ENCODE data around the gene KLHL3. TPM values are rescaled to one million over a fixed set of nuclear protein-coding genes. Genes with fewer than 3 reads are reported as not detected.

The KLHL3 gene
- total RNA-seq, 1 donor from 2014 or later, result 35.1 TPM

GRCh38 chr5:137621861-137622823 is 113.7 kb downstream of the KLHL3 start:
- intact Hi-C loops (cut with DNase I), result loop anchor here (2.0 kb wide), 1 partner anchor 115 kb away; the partner anchor contains the start of gene KLHL3
- DNase-seq (ENCODE audit: low spot score), result peak; percentile 90

DNA sequence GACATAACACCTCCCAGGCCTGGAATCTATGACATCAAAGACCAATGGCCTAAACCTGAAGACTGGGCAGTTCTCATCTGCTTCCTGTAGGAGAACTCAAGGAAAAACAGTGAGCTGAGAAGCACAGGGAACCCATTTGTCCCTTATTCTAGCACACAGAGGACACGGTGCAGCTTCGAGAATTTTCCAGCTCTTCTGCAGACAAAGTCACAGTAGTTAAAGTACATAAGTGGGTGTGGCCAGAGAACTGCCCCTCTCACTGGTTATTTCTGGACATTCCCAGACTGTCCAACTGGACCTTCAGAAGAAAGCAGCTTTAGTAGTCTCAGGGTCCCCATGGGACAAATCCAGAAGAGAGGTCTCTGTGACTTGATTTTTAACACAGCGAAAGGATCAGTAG is 114.6 kb downstream of the KLHL3 start:
- intact Hi-C loops (cut with DNase I), result no loop called here
- no peak for DNase-seq (ENCODE audit: low spot score)

- intact Hi-C loops (cut with DNase I), result loop anchor here (5.0 kb wide), 1 partner anchor 52 kb away; no protein-coding TSS in a partner anchor
- peak; percentile 87 for DNase-seq (ENCODE audit: low spot score)
Measured at GRCh38 chr5:137619191-137619870, 116.6 kb downstream of the KLHL3 start.

- intact Hi-C loops (cut with DNase I), result loop anchor here (5.0 kb wide), 1 partner anchor 51 kb away; no protein-coding TSS in a partner anchor
- DNase-seq (ENCODE audit: low spot score), result no peak
Measured at GRCh38 chr5:137618476-137618875, 117.4 kb downstream of the KLHL3 start.

- intact Hi-C loops (cut with DNase I), result loop anchor here (5.0 kb wide), 1 partner anchor 50 kb away; no protein-coding TSS in a partner anchor
- no peak for DNase-seq (ENCODE audit: low spot score)
Measured at GRCh38 chr5:137617528-137618205, 118.2 kb downstream of the KLHL3 start.

DNA sequence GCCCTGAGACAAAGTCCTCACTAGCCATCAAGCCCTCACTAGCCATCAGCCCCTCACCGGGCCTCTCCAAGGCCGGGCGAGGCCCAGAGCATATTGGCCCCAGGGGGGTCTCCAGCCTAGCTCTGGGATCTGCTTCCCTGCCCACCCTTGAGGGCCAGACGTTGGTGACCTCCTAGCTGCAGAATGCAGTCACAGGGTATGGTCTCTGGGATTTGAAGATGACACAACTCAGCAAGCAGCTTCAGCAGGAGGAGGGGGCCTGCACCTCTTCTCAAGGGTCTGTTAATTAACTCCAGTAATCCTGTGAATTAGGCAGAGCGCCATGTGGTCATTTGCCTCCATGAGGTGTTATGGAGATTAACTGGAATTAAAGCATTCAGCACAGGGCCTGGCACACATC is 119.8 kb downstream of the KLHL3 start:
- no peak for DNase-seq (ENCODE audit: low spot score)
- intact Hi-C loops (cut with DNase I), result loop anchor here (5.0 kb wide), 1 partner anchor 49 kb away; no protein-coding TSS in a partner anchor

GRCh38 chr5:137615171-137615775 is 120.6 kb downstream of the KLHL3 start:
- intact Hi-C loops (cut with DNase I), result loop anchor here (5.0 kb wide), 1 partner anchor 48 kb away; no protein-coding TSS in a partner anchor
- DNase-seq (ENCODE audit: low spot score), result no peak

DNA sequence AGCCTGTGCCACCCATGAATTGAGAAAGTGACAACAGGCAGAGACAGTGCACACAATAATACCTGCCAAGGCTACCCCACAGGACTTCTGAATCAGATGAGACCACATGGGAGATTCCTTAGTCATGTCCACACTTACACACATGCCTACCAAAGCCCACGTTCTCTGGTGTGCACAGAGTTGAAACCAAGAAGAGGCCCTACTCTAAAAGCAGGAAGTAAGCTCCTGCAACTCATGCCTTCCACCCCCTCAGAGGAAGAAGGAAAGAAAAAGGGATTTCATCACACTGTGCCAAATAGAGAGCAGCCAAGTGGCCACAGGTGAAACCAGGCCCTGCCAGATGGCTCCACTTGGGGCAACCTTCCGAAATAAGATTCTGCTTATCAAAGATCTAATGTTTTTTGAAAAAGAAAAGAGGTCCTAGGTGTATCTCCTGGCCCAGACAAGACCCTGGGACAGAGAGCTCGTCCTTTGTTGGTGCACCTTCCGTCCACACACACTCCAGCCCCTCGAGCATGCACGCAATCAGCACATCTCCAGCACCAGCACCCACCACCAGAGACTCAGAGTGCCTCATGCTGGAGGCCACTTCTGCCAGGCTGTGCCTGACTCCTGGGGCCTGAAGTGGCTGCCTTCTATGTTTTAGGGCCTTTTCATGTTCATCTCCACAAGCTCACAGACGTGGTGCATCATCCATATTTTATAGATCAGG is 122.2 kb downstream of the KLHL3 start:
- DNase-seq (ENCODE audit: low spot score), result no peak

GRCh38 chr5:137612576-137612975 is 123.3 kb downstream of the KLHL3 start:
- intact Hi-C loops (cut with DNase I), result no loop called here
- DNase-seq (ENCODE audit: low spot score), result no peak

More for the DNA sequence above, 122.2 kb downstream of the KLHL3 start:
- intact Hi-C loops (cut with DNase I), result no loop called here

DNA sequence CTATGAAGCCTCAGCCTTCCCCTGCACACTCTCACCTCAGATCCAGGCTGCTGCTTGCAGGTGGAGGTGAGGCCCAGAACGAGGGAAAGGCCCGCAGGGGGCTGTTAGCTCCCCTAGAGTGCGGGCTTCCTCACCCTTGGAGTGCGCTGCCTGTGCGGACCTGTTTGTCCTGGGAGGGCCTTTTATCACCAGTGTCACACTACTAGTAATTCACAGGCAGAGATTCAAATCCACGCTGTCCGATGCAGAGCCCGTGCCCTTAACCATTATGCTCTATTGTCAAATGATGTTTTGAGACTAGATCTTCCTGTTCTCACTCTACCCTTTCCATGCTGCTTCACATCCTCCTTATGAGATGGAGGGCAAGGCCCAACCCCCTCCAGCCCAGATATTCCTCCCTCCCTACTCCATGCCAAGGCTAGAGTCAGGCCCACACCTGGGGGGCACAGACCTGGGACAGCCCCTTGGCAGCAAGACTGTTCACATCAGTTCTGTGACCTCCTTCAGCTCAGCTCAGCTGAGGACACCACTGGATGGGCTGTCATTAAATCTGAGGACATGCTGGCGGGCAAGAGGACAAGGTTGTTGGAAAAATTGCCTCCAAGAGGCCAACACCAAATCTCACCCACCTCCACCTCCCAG is 124.0 kb downstream of the KLHL3 start:
- no peak for DNase-seq (ENCODE audit: low spot score)
- intact Hi-C loops (cut with DNase I), result no loop called here

- intact Hi-C loops (cut with DNase I), result no loop called here
- no peak for DNase-seq (ENCODE audit: low spot score)
Measured at GRCh38 chr5:137611011-137611580, 124.8 kb downstream of the KLHL3 start.

DNA sequence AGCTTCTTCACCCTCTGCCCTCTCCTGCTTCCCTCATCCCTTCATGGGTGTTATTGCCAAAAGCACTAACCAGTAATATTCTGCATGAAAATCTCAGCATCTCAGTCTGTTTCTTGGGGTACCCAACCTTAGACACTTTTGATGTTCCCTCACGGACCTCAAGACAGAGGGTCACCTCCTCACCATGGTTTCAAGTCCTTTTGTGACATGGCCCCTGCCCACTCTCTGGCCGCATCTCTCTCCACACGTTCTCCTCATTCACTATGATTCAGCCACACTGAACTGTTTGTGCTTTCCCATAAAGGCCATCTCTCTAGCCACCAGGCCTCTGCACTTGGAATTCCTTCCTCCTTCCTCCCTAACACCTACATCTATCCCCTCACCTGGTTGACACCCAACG is 125.3 kb downstream of the KLHL3 start:
- no peak for DNase-seq (ENCODE audit: low spot score)
- intact Hi-C loops (cut with DNase I), result no loop called here

- intact Hi-C loops (cut with DNase I), result loop anchor here (10.0 kb wide), 1 partner anchor 284 kb away; no protein-coding TSS in a partner anchor
- no peak for DNase-seq (ENCODE audit: low spot score)
Measured at GRCh38 chr5:137609127-137609526, 126.8 kb downstream of the KLHL3 start.

DNA sequence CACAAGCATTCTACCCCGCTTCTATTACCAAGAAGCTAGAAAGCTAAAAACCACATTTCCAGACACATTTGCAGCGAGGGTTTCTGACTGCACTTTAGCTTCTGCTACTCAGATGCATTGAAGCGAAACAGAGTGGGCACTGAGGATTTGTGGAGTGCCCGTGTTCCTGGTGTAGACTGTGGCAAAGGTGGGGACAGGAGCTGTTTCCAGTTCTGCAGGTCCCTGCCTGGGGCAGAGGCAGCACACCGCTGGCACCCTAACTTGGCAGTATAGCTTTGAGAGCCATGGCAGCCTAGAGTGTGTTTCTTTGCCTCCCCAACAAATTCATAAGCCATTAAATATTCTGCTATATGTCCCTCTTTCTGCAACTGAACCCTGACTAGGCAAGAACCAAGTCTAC is 128.1 kb downstream of the KLHL3 start:
- no peak for DNase-seq (ENCODE audit: low spot score)
- intact Hi-C loops (cut with DNase I), result loop anchor here (10.0 kb wide), 1 partner anchor 283 kb away; no protein-coding TSS in a partner anchor

DNA sequence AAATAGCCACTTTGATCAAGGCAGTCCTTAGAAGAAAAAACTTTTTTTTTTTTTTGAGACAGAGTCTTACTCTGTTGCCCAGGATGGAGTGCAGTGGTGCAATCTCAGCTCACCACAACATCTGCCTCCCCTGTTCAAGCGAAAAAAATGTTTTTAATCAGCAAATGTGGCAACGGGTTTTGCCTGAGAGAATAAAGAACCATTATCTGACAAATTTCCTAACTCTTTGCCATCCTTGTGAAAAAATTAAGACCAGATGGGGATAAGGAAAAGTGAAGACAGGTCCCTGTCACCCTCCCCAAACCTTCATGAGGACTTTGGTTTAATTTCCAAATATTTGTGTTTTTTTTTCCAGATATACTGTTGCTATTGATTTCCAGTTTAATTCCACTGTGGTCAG is 129.5 kb downstream of the KLHL3 start:
- no peak for DNase-seq (ENCODE audit: low spot score)
- intact Hi-C loops (cut with DNase I), result loop anchor here (10.0 kb wide), 1 partner anchor 282 kb away; no protein-coding TSS in a partner anchor

DNA sequence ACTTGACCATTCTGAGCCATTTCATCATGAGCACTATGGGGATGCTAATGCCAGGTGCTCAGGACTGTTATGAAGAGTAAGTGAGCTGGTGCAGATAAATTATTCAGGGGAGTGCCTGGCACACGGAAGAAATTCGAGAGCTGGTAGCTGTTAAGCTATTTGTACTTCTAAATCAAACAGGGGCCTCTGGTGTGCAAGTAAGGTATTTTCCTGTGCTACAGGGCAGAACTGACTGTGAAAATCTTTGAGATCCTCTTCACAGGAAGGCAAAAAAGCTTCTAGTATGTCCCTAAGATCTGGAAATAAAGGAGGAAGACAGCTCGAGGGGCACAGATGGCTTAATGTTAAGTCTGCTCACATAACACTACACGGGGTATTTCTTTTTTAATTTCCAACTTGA is 130.5 kb downstream of the KLHL3 start:
- intact Hi-C loops (cut with DNase I), result loop anchor here (10.0 kb wide), 1 partner anchor 281 kb away; no protein-coding TSS in a partner anchor
- no peak for DNase-seq (ENCODE audit: low spot score)

GRCh38 chr5:137604348-137605095 is 131.4 kb downstream of the KLHL3 start:
- no peak for DNase-seq (ENCODE audit: low spot score)
- intact Hi-C loops (cut with DNase I), result loop anchor here (10.0 kb wide), 1 partner anchor 280 kb away; no protein-coding TSS in a partner anchor
